ENCODE results near the gene DPYSL3. TPM values are rescaled to one million over a fixed set of nuclear protein-coding genes. Genes with fewer than 3 reads are reported as not detected.

DPYSL3 gene
- total and polyA plus RNA-seq, 3 experiments from 2014 or later = 0.13 to 0.35 TPM; not detected in 1

DNA sequence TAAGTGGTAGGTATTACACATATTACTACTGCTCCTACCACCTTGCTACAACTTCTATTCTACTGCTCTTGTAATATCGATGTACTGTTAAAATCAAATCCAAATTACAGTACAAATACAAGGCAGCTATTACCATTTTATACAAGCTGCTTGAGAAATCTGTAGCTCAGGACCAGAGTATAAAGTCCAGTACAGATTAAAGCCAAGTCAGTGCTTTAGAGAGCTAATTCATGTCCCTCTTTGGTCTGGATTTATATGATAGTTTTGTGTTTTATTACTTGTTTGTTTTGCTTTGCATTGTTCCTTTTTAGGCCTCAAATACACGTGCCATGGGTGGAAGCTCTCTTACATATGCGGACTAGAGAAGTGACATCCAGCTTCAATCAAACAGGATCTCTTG lies 75.8 kb downstream of the DPYSL3 start:
- no peak overlapping the region for H3K4me3 ChIP-seq (ENCODE audit: low read length)
- H3K9me3 Mint-ChIP-seq = peaks cover 0 to 3% (median 0%) of the 10 kb centered on the region in 5 donors
- no peaks in the 10 kb centered on the region for H3K36me3 ChIP-seq (ENCODE audit: insufficient read depth, low read length)
- no peaks in the 10 kb centered on the region for H3K4me1 ChIP-seq (ENCODE audit: insufficient read depth, low read length)
- H3K36me3 Mint-ChIP-seq = no peaks in the 10 kb centered on the region
- ChIA-PET CTCF (no interaction called here), POLR2A (no interaction called here)
- no peaks in the 10 kb centered on the region for H3K4me1 Mint-ChIP-seq
- H3K9me3 ChIP-seq (ENCODE audit: low read length) = no peaks in the 10 kb centered on the region
- no peak overlapping the region for H3K27ac Mint-ChIP-seq
- no peak overlapping the region for H3K27ac ChIP-seq (ENCODE audit: low read depth, low read length)
- H3K4me3 Mint-ChIP-seq = no peak overlapping the region
- no peak for DNase-seq
- peaks cover 3 to 13% of the 10 kb centered on the region in 2 donors for H3K27me3 Mint-ChIP-seq
- no peaks in the 10 kb centered on the region for H3K27me3 ChIP-seq (ENCODE audit: insufficient read depth, low read length, poor library complexity, severe bottlenecking)

DNA sequence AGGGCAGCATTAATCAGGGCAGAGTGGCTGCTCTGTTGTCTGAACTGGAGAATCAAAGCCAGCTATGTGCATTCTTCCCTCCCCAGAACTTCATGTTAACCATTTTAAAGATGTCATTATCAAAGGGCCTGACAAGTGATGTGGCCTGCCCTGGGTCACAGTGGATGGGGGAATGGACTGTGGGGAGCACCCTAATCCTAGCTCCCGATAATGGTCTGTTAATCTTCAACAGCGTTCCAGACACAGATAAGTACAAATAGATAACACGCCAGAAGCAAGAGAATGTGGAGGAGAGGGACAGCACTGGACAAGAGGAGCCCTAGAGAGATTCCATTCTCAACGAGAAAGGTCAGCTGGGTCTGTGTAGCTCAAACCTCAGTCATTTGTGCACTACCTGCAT lies 77.5 kb downstream of the DPYSL3 start:
- H3K9me3 Mint-ChIP-seq = peaks cover 0 to 3% (median 0%) of the 10 kb centered on the region in 5 donors

DNA sequence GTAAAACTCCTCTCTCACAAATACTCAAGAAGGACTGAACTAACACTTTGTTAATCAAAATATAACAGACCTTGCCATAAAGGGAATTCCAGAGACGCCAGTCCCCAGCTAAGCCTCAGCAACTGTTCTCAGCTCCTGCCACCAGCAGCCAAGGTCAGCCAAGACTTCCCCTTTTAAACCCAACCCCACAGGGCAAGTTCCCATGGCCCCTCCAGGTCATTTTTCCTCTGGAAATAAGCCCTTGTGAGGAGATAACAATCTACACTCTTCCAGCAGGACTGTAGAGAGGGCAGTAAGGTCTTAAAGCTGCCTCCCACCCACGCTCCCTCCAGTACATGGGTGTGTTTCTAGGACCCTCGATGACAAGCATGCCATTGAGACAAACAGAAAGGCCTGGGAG lies 78.3 kb downstream of the DPYSL3 start:
- ChIA-PET POLR2A (no interaction called here), CTCF (no interaction called here)
- H3K4me1 ChIP-seq (ENCODE audit: insufficient read depth, low read length) = no peaks in the 10 kb centered on the region
- H3K4me3 ChIP-seq (ENCODE audit: low read length) = no peak overlapping the region
- Mint-ChIP-seq H3K27ac (no peak overlapping the region), H3K27me3 (peaks cover 3 to 18% of the 10 kb centered on the region in 2 donors), H3K4me1 (no peaks in the 10 kb centered on the region), H3K36me3 (no peaks in the 10 kb centered on the region), H3K4me3 (no peak overlapping the region), H3K9me3 (peaks cover 0 to 3% (median 0%) of the 10 kb centered on the region in 5 donors)
- DNase-seq = no peak
- H3K9me3 ChIP-seq (ENCODE audit: low read length) = no peaks in the 10 kb centered on the region
- H3K36me3 ChIP-seq (ENCODE audit: insufficient read depth, low read length) = no peaks in the 10 kb centered on the region
- H3K27ac ChIP-seq (ENCODE audit: low read depth, low read length) = no peak overlapping the region
- no peaks in the 10 kb centered on the region for H3K27me3 ChIP-seq (ENCODE audit: insufficient read depth, low read length, poor library complexity, severe bottlenecking)

More for the DNA sequence above, 77.5 kb downstream of the DPYSL3 start:
- H3K4me1 ChIP-seq (ENCODE audit: insufficient read depth, low read length) = no peaks in the 10 kb centered on the region
- no peaks in the 10 kb centered on the region for H3K27me3 ChIP-seq (ENCODE audit: insufficient read depth, low read length, poor library complexity, severe bottlenecking)
- ChIA-PET POLR2A (no interaction called here), CTCF (no interaction called here)
- no peak overlapping the region for H3K27ac ChIP-seq (ENCODE audit: low read depth, low read length)
- H3K27me3 Mint-ChIP-seq = peaks cover 3 to 18% of the 10 kb centered on the region in 2 donors
- no peak overlapping the region for H3K27ac Mint-ChIP-seq
- H3K36me3 Mint-ChIP-seq = no peaks in the 10 kb centered on the region
- DNase-seq = no peak
- no peaks in the 10 kb centered on the region for H3K4me1 Mint-ChIP-seq
- no peak overlapping the region for H3K4me3 ChIP-seq (ENCODE audit: low read length)
- H3K4me3 Mint-ChIP-seq = no peak overlapping the region
- H3K36me3 ChIP-seq (ENCODE audit: insufficient read depth, low read length) = no peaks in the 10 kb centered on the region
- no peaks in the 10 kb centered on the region for H3K9me3 ChIP-seq (ENCODE audit: low read length)

DNA sequence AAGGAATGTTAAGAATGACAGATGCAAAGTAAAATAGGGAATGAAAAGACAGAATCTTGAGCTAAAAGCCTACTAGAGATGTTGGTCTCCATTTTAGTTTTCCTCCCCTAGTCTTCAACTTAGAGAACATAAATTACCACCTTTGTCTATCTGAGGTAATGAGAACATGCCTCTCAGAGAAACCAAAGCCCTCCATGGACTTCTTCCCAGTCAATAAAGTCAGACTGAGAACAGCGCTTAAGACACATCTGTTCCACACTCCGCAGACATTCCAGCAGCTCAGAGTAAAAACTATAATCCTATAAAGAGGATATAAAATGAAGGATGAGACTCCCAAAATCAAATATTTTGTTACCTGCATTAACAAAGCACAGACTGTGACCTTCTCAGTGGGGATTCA lies 79.2 kb downstream of the DPYSL3 start:
- Histone ChIP-seq H3K36me3 (ENCODE audit: insufficient read depth, low read length) (no peaks in the 10 kb centered on the region), H3K4me3 (ENCODE audit: low read length) (no peak overlapping the region), H3K4me1 (ENCODE audit: insufficient read depth, low read length) (no peaks in the 10 kb centered on the region), H3K27me3 (ENCODE audit: insufficient read depth, low read length, poor library complexity, severe bottlenecking) (no peaks in the 10 kb centered on the region), H3K9me3 (ENCODE audit: low read length) (no peaks in the 10 kb centered on the region), H3K27ac (ENCODE audit: low read depth, low read length) (no peak overlapping the region)
- CTCF ChIA-PET = no interaction called here
- Mint-ChIP-seq H3K9me3 (peaks cover 0 to 3% (median 0%) of the 10 kb centered on the region in 5 donors), H3K4me1 (no peaks in the 10 kb centered on the region), H3K27ac (no peak overlapping the region), H3K27me3 (peaks cover 6 to 18% of the 10 kb centered on the region in 2 donors), H3K4me3 (no peak overlapping the region), H3K36me3 (no peaks in the 10 kb centered on the region)
- POLR2A ChIA-PET = no interaction called here
- DNase-seq = no peak

DNA sequence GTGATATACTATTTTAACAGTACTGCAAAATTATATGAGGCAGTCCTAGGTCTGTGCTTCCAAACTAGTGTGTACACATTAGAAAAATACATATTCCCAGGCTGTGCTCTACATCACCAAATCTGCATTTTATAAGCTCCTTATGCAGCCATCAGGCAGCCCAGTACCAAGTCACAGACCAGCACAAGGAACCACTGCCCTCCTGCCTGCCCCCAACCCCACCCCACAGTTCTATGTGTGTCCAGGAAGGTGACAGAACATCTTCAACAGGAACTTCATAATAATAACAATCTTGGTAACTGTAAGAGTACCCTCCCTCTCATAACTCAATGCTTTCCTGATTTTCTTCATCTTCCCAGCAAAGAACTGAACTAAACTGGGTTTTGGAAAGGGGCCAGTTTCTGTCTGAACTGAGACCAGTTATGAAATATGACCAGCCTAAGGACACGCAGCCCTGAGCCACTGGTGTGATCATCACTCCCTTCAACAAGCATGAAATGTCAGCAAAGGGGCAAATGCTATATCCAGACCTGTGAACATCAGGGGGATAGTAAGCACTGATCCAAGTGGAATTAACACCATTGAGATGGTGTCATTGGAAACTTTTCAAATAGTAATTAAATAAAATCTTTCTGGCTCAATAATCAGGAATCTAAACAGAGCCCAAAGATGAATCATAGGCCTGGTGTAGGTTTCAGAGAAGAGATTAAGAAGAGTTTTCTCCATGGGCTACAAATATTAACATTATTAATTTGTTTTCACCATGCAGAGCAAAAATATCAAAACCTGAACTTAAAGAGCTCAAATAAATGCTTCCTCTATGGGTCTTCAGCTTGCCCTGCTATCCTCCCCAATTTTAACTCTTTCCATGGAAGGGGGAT lies 82.1 kb downstream of the DPYSL3 start:
- Histone ChIP-seq H3K36me3 (ENCODE audit: insufficient read depth, low read length) (no peaks in the 10 kb centered on the region), H3K4me3 (ENCODE audit: low read length) (no peak overlapping the region), H3K27ac (ENCODE audit: low read depth, low read length) (no peak overlapping the region), H3K27me3 (ENCODE audit: insufficient read depth, low read length, poor library complexity, severe bottlenecking) (no peaks in the 10 kb centered on the region), H3K4me1 (ENCODE audit: insufficient read depth, low read length) (no peaks in the 10 kb centered on the region), H3K9me3 (ENCODE audit: low read length) (no peaks in the 10 kb centered on the region)
- POLR2A ChIA-PET = interaction anchor here (0.5 kb wide), 1 partner anchor 31 kb away, joined by 3 read pairs; no protein-coding TSS in a partner anchor
- Mint-ChIP-seq H3K27ac (no peak overlapping the region), H3K4me3 (no peak overlapping the region), H3K4me1 (no peaks in the 10 kb centered on the region), H3K36me3 (no peaks in the 10 kb centered on the region), H3K9me3 (no peaks in the 10 kb centered on the region), H3K27me3 (peaks cover 6 to 13% of the 10 kb centered on the region in 2 donors)
- CTCF ChIA-PET = no interaction called here
- DNase-seq = no peak

DNA sequence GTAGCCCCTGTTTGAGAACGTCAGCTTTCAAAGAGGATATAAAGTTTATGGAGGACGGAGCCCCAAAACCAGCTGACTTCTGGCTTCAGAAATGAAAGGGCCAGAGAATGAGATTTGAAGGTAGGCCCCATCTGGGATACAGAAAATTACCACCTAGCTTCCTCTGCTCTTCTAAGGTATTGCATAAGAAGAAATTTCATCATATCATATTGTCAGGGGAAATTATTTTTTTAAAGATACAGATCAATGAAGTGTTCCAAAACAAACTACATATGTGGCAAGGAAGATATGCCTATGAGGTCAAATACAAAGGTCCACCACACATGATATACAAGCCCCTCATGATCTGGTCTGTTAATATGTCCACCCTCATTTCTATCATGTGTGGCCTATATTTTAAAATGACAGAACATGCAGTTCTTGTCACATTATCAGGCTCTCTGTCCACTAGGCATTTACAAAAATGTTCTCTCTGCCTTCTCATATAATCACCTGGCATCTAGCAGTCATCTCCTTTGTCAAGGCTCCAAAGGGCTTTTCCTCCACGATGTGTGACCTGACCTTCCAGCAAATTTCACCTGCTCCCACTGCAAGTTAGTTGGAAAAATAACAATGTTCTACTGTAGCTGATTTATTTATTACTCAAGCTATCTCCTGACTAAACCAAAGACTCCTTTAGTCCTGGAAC lies 83.1 kb downstream of the DPYSL3 start:
- Histone ChIP-seq H3K4me1 (ENCODE audit: insufficient read depth, low read length) (no peaks in the 10 kb centered on the region), H3K27me3 (ENCODE audit: insufficient read depth, low read length, poor library complexity, severe bottlenecking) (no peaks in the 10 kb centered on the region), H3K27ac (ENCODE audit: low read depth, low read length) (no peak overlapping the region), H3K36me3 (ENCODE audit: insufficient read depth, low read length) (no peaks in the 10 kb centered on the region), H3K4me3 (ENCODE audit: low read length) (no peak overlapping the region), H3K9me3 (ENCODE audit: low read length) (no peaks in the 10 kb centered on the region)
- CTCF ChIA-PET = no interaction called here
- Mint-ChIP-seq H3K36me3 (no peaks in the 10 kb centered on the region), H3K4me1 (no peaks in the 10 kb centered on the region), H3K9me3 (peaks cover 0 to 1% (median 0%) of the 10 kb centered on the region in 5 donors), H3K27me3 (peaks cover 6 to 13% of the 10 kb centered on the region in 2 donors), H3K4me3 (no peak overlapping the region), H3K27ac (peak overlapping the region in 1 of 8 donors; percentile 52)
- no peak for DNase-seq
- POLR2A ChIA-PET = interaction anchor here (0.5 kb wide), 1 partner anchor 32 kb away, joined by 3 read pairs; no protein-coding TSS in a partner anchor

DNA sequence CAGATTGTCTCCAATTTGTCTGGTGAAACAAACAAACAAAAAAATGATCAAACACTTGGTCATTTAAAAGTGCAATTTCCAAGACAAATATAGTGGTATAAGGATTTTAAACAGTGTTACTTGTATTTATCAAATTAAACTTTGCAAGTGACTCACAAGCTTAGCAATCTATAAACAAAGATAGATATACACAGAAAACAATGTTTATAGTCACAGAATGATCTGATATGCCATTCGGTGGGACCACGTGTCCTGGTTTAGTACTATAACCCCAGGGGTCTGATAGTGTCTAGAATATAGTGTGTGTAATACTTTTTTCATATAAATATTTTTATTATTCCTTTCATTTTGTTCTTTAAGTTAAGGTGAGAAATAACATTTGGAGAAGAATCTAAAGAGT lies 91.3 kb downstream of the DPYSL3 start:
- Histone ChIP-seq H3K27ac (ENCODE audit: low read depth, low read length) (no peak overlapping the region), H3K4me1 (ENCODE audit: insufficient read depth, low read length) (no peaks in the 10 kb centered on the region), H3K27me3 (ENCODE audit: insufficient read depth, low read length, poor library complexity, severe bottlenecking) (no peaks in the 10 kb centered on the region), H3K36me3 (ENCODE audit: insufficient read depth, low read length) (no peaks in the 10 kb centered on the region), H3K4me3 (ENCODE audit: low read length) (no peak overlapping the region), H3K9me3 (ENCODE audit: low read length) (no peaks in the 10 kb centered on the region)
- Mint-ChIP-seq H3K27ac (no peak overlapping the region), H3K4me1 (no peaks in the 10 kb centered on the region), H3K4me3 (no peak overlapping the region), H3K36me3 (no peaks in the 10 kb centered on the region), H3K27me3 (peaks cover 0 to 5% of the 10 kb centered on the region in 2 donors), H3K9me3 (peaks cover 0 to 3% (median 0%) of the 10 kb centered on the region in 5 donors)
- ChIA-PET POLR2A (no interaction called here), CTCF (no interaction called here)
- DNase-seq = no peak

DNA sequence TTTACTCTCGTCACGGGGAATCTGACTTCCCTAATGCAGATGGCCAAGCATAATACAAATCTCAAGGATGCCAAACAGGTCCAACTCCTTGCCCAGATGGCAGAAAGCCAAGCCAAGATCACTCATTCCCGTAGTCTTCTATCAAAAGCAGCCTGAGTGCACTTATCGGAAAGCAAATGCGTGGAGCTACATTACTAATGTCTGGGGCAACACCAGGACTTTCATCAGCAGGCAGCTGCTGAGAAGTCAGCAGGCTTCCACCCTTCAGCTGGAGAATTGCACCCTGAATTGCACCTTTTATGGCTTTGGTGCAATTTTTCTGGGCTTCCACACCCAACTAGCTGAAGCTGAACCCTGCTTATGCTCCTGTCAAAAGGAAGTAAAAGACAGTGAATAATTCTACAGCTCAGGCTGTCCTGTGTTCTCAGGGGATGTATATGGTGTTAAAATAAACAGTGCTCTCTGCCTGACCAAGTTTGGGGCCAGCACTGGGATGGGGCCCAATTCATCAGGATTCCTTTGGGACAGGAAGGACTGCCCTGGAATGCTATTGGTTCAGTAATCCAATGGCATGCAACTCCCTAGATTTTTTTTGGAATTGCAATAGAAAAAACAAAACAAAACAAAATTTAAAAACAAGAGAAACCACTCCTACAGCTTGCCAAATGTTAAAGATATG lies 92.6 kb downstream of the DPYSL3 start:
- Histone ChIP-seq H3K9me3 (ENCODE audit: low read length) (no peaks in the 10 kb centered on the region), H3K36me3 (ENCODE audit: insufficient read depth, low read length) (no peaks in the 10 kb centered on the region), H3K4me1 (ENCODE audit: insufficient read depth, low read length) (no peaks in the 10 kb centered on the region), H3K4me3 (ENCODE audit: low read length) (no peak overlapping the region), H3K27me3 (ENCODE audit: insufficient read depth, low read length, poor library complexity, severe bottlenecking) (no peaks in the 10 kb centered on the region), H3K27ac (ENCODE audit: low read depth, low read length) (no peak overlapping the region)
- no peak for DNase-seq
- ChIA-PET CTCF (no interaction called here), POLR2A (no interaction called here)
- peaks cover 0 to 3% (median 0%) of the 10 kb centered on the region in 5 donors for H3K9me3 Mint-ChIP-seq
- no peak overlapping the region for H3K27ac Mint-ChIP-seq
- no peak overlapping the region for H3K4me3 Mint-ChIP-seq
- H3K4me1 Mint-ChIP-seq = no peaks in the 10 kb centered on the region
- peaks cover 0 to 5% of the 10 kb centered on the region in 2 donors for H3K27me3 Mint-ChIP-seq
- no peaks in the 10 kb centered on the region for H3K36me3 Mint-ChIP-seq

Measured in CD8-positive, alpha-beta memory T cell (primary cell).